Urothelium cell line (cell line): ENCODE measurements around the gene ALKAL2.
A peak's percentile ranks its signal among the peaks of the same experiment; 100 is the strongest.

Source experiments
- DNase-seq: peaks from one replicate; pipeline ENCODE4 v3.0.0; 2011; ENCODE audit warnings: low spot score, mixed read lengths
- FAIRE-seq: peaks from 2 replicates; lab custom pipeline; 2011; peaks lifted over from hg19 to GRCh38; lab: Jason Lieb, UNC

The ALKAL2 gene

DNA sequence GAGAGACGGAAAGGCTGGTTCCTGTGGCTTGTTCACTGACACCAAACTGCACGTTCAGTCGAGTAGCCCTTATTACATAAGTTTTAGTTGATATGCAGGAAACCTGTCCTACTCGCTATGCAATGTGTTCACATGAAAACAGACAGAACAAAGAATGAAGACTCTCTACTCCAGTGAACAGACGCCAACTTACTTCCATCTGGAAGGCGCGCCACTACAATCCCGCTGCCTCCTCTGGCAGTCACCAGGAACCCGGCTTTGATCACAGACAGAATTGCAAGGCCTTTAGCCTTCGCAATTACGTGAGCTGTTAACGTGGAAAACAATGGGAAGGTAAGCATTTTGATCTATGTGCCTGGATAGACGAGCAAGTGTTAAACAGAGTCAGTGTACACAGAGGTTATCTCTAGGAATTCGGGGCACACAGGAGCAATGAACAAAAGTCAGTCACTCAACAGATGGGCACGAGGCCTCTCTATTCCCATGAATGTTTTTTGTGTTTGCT, 38.3 kb downstream of the ALKAL2 start:
- FAIRE-seq = no peak
- no peak for DNase-seq

DNA sequence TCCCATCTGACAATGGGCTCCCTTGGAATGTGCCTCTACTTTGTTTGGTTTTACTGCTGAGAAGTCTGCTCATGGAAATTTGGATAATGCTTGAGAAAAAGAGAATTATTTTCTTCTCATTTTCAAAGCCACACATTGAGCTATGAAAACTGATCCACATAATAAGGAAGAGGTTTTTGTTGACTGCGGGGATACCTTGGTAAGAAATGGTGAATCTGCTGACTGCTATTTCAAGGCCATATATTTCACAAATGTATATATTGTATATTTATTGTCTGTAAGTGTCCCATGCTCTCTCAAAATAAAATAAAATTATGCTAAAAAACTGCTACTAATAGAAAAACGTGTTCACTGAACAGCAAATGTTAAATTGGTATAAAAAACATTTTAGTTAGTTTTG, 39.2 kb downstream of the ALKAL2 start:
- no peak for DNase-seq
- FAIRE-seq = no peak

DNA sequence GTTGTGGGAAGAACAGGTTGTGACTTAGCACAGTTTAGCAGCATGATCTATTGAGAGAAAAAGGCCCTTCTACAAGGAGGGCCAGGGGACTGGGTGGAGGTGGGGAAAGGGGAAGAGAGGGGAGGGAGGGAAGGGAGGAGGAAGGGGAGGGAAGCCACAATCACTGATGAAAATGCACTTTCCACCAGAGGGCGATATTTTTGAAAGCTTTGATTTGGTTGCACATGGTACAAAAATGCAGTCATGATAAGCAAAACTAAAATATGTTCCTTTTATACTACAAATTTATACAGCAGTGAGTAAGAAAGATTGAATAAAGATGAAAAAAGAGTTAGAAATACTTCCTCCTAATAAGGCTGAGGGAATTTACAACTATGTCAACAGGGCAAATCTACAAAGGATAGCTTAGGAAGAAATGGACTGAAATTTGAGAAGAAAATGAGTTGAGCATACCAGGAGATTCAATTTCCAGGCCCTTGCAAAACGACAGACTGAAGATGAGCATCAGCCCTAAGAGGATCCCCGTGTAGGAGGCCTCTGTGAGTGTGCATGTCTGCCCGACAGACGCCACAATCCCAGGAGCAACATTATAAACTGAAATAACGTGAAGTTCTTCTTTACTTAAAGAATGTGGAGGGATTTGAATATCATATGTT, 41.3 kb downstream of the ALKAL2 start:
- no peak for FAIRE-seq
- DNase-seq = peak; percentile 6

DNA sequence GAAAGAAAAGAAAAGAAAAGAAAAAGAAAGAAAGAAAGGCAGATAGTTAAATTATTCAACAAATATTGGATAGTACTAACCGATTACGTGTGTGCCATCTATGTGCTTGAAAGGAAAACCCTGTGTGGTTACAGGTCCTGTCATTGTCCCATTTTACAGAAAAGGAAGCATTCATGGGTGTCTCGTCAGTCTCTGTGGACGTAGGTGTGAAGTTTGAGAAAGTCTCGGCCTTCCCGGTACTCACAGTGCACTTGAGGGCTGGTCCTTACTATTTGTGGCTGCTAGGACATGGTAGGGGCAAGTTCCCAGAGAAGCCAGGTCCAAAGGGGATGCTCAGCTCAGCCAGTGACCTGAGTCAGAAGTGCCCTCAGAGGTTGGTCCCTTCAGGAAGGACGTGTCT, 43.3 kb downstream of the ALKAL2 start:
- FAIRE-seq = no peak
- no peak for DNase-seq

DNA sequence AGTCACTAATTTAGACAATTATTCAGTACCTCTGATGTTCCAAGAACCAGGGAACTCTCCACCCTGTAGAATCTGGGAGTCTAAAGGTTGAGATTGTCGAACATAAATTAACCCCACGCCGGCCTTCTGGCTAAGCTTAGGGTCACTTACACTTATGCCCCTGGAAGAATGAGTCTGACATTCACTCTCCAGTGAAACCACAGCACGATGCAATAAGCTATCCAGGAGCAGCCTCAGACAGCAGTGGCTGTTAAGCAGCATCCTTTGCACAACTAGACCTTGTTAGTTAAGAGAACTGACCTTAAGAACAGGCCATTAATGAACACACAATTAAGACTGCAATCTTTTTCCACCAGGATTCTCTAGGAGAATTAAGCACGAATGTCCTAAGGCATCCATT, 49.0 kb downstream of the ALKAL2 start:
- no peak for FAIRE-seq
- no peak for DNase-seq

DNA sequence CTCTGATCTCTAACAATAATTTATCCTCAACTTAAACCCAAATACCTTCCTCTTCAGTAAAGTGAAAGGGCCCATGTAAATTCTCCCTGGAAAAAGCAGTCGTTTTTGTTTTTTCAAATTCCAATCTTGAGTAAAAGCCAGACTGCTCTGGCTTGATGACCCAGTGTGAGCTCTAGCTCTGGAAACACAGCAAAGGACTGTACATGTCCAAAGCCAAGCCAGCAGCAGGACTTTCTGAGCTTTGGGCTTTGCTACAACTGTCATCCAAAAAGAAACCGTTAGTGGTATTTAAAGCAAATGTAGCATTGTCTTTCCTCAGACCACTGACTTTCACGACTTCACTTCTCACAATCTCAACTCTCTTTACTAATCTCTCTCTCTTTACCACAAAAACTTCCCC, 49.5 kb downstream of the ALKAL2 start:
- FAIRE-seq = no peak

DNA sequence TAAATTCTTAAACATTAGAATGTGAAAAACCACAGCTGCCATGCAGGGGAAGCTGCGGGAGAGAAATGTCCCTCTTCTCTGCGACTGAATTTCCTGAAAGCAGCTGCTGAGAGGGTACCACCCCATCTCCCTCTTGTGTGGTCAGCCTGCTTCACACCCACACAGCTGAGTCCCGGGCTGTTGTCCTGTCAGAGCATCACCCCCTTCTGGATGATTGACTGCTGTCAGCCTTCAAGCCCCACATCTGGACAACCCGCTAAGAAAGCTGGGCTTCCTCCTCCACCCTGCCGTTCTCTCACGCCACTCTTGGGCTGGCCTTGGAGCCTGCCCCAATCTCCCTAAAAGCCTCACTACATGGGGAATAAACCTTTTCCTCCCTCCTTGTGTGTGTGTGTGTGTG, 50.0 kb downstream of the ALKAL2 start:
- no peak for FAIRE-seq
- DNase-seq = no peak

More for the DNA sequence above, 49.5 kb downstream of the ALKAL2 start:
- no peak for DNase-seq

DNA sequence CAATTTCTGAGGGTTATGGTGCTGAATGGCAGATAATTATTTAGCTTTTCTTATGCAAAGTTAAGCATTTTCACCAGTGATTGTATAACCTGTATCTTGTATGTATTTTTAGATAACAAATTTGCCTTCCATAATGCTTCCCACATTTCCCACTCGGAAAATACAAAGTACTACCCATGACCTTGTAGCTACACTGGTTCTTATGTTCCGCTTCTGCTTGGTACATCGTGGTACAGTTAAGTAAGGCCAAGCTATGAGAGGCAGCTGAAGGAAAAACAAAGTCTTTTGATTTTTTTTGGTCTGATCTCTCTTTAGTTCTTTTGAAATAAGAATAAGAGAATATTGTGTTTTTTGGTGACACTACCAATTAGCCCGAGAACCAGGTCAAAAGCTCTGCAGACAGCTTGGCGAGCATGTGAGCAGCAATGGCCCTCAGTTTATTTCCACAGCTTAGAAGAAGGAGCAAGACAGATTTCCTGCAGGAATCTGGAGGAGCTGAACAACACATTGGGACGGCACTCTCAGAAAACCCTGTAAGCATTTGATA, 50.8 kb downstream of the ALKAL2 start:
- DNase-seq (no peak), FAIRE-seq (no peak)

DNA sequence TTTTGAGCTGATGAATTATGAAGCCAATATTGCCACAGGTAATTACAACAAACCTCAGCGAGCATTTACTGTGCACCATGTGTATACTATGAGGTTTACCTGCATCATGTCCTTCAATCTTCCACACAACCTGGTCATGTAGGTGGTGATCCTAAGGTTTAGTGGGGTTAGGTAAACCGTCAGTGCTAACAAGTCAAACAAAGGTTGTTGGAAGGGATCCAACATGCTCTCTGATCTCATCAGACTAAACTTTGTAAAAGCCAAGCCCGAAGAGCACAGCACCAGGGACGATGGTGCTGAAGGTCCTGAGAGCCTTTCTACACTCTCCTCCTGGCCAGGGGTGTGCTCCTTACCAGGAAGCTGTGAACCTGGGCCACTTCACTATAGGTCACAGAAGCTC, 53.5 kb downstream of the ALKAL2 start:
- FAIRE-seq (no peak), DNase-seq (no peak)

DNA sequence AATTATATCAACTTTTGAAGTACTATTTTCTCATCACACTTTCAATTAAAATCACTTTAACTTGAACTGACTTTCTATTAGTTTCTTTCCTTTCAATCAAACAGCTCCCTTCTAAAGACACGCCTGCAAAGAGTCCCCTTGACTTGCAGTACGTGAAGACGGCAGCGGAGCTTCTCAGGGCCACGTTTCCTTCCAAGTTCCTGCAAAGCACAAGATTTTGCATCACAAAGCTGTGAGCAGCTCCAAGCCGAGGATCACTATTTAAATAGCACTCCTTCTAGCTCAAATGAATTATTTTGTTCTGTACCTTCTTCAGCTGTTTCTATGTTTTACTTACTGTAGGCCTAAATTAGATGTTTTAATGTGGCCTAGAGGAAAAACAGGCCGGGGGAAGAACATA, 54.9 kb downstream of the ALKAL2 start:
- no peak for DNase-seq
- no peak for FAIRE-seq

DNA sequence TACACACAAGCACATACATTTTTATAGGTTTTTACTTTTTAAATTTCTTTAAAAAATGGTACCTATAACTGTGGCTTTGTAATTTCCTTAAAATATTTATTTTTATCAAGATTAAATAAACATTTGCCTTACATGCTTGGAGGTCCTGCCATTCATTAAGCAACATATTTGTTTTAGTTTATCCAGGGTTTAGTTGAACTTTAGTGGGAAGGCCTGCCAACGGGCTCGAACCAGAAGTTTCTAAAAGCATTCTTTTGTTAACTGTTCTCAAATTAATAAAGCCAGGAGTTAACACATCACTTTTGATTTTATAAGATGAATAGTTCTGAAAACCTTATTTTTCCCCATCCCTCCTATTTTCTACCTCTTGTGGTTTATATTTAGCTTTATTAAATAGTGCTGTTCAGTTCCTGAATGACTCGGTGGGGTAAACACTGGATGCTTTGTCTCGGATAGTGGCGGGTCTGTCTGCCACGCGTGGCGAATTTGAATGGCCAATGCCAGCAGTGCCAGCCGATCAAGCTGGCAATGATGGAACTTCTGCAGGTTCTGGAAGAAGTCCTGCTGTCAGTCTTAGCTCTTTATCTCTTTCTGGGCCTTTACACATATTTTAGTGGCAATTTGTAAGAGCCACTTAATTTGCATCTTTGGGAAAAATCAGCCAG, 56.2 kb downstream of the ALKAL2 start:
- FAIRE-seq (no peak), DNase-seq (no peak)
